HepG2 (cell line): ENCODE measurements around the gene ANKRD13C. TPM values are rescaled to one million over a fixed set of nuclear protein-coding genes. Genes with fewer than 3 reads are reported as not detected.
"Not testable (repeated sequence)": the region's sequence is repeated elsewhere in the genome, so short reads cannot be mapped to it uniquely, and the experiment has no call there.

ENCODE experiments used
- ATAC-seq: fragments of 200-7000 bp; cut with Tn5 transposase; 3 replicates; pipeline ENCODE4 v1.9.1; 2020; ENCODE audit warnings: mild to moderate bottlenecking, moderate library complexity
- BruUV-seq: library from RNA; stranded (reverse); fragments of 400-500 nt; replicated peaks from 2 replicates; lab custom pipeline; 2021; lab: Mats Ljungman, UMichigan
- CTCF ChIA-PET: fragments of 300-600 bp; formaldehyde crosslinking; extraction: SDS; loops from one replicate; lab custom pipeline; 2021; ENCODE audit warnings: low total read pairs, inconsistent platforms, low intra/inter-chr PET ratio; lab: Yijun Ruan, JAX
- POLR2A ChIA-PET: fragments of 350-600 bp; sonication (Branson Sonifier 250); formaldehyde crosslinking; loops from one replicate; lab custom pipeline; 2020; ENCODE audit warnings: antibody characterized with exemption, inconsistent platforms; lab: Yijun Ruan, JAX
- DNase-seq: peaks from one replicate; pipeline ENCODE4 v3.0.0-alpha.2; 2015; ENCODE audit warnings: low spot score
- FAIRE-seq: peaks from 3 replicates; lab custom pipeline; 2011; peaks lifted over from hg19 to GRCh38; lab: Jason Lieb, UNC
- H2AFZ ChIP-seq: one replicate; pipeline ENCODE4 v1.6.1; 2011; ENCODE audit warnings: low read length, inconsistent platforms
- H3K27ac ChIP-seq: fragments of 300-600 bp; 3 replicates; pipeline ENCODE4 v1.8.0; 2011; ENCODE audit warnings: mixed run types, mild to moderate bottlenecking, mixed read lengths, low read length, inconsistent platforms; ENCODE audit not compliant: insufficient read depth; ENCODE audit errors: extremely low read length
- H3K27me3 ChIP-seq, 2 experiments: fragments of 200-600 bp in 1 of 2; 2 replicates in 1 of 2; 3 replicates in 1 of 2; pipeline versions ENCODE4 v1.6.0 to v1.8.0; 2011; ENCODE audit warnings: low read length in 2 of 2, mild to moderate bottlenecking in 2 of 2, moderate library complexity in 2 of 2, inconsistent platforms in 1 of 2; ENCODE audit not compliant: insufficient read depth in 2 of 2, control insufficient read depth in 1 of 2
- H3K36me3 ChIP-seq, 2 experiments: fragments of 200-600 bp in 1 of 2; replicated peaks in 1 of 2; 2 replicates in 1 of 2; 3 replicates in 1 of 2; pipeline versions ENCODE4 v1.5.1 to v1.8.0; 2011; ENCODE audit warnings: low read length in 2 of 2, inconsistent platforms in 1 of 2; ENCODE audit not compliant: insufficient read depth in 2 of 2, control insufficient read depth in 1 of 2
- H3K4me1 ChIP-seq: 2 replicates; pipeline ENCODE4 v1.5.1; 2012; ENCODE audit warnings: low read length, inconsistent platforms; ENCODE audit not compliant: insufficient read depth
- H3K4me2 ChIP-seq: 2 replicates; pipeline ENCODE4 v1.6.0; 2011; ENCODE audit warnings: low read depth, low read length, inconsistent platforms
- H3K4me3 ChIP-seq, 3 experiments: fragments of 200-600 bp in 1 of 3; sonication (generic), shearing (Covaris generic) in 1 of 3; replicated peaks in 1 of 3; 2 replicates each; pipeline ENCODE4 v1.5.1; 2011 to 2016; ENCODE audit warnings: low read length in 3 of 3, inconsistent platforms in 2 of 3, low read depth in 2 of 3, mild to moderate bottlenecking in 2 of 3, control low read depth in 1 of 3, mixed read lengths in 1 of 3; ENCODE audit not compliant: insufficient read depth in 1 of 3
- H3K79me2 ChIP-seq: one replicate; pipeline ENCODE4 v1.6.1; 2011; ENCODE audit warnings: low read length, inconsistent platforms; ENCODE audit not compliant: insufficient read depth
- H3K9ac ChIP-seq: 2 replicates; pipeline ENCODE4 v1.6.0; 2011; ENCODE audit warnings: mild to moderate bottlenecking, low read depth, low read length, inconsistent platforms; ENCODE audit not compliant: insufficient read depth
- H3K9me3 ChIP-seq: 2 replicates; pipeline ENCODE4 v1.5.1; 2012; ENCODE audit warnings: mild to moderate bottlenecking, low read length
- H4K20me1 ChIP-seq: 2 replicates; pipeline ENCODE4 v1.6.0; 2011; ENCODE audit warnings: inconsistent platforms, mild to moderate bottlenecking, low read length, moderate library complexity; ENCODE audit not compliant: insufficient read depth
- CC2D1A ChIP-seq: sonication (generic); formaldehyde crosslinking; IDR thresholded peaks from 2 replicates; pipeline ENCODE4 v1.8.1; 2023; ENCODE audit warnings: mild to moderate bottlenecking, missing genetic modification reagents
- HMG20A ChIP-seq: IDR thresholded peaks from 2 replicates; pipeline ENCODE4 v1.6.1; 2016; ENCODE audit warnings: borderline replicate concordance
- JUN ChIP-seq: sonication (generic); formaldehyde crosslinking; IDR thresholded peaks from 2 replicates; pipeline ENCODE4 v1.4.0; 2020; ENCODE audit warnings: mild to moderate bottlenecking, missing genetic modification reagents
- MAFF ChIP-seq: IDR thresholded peaks from 2 replicates; pipeline ENCODE4 v1.6.1; 2011; ENCODE audit warnings: low read depth, low read length, improper control_type of control experiment
- MAFK ChIP-seq, 2 experiments: IDR thresholded peaks in 1 of 2; conservative IDR thresholded peaks in 1 of 2; 2 replicates each; pipeline ENCODE4 v1.6.1; 2011; ENCODE audit warnings: improper control_type of control experiment in 2 of 2, low read length in 2 of 2
- MTA1 ChIP-seq: sonication (generic); formaldehyde crosslinking; IDR thresholded peaks from 2 replicates; pipeline ENCODE4 v1.4.0; 2020; ENCODE audit warnings: missing genetic modification reagents, mild to moderate bottlenecking, borderline replicate concordance
- ZNF766 ChIP-seq: sonication (generic); formaldehyde crosslinking; IDR thresholded peaks from 2 replicates; pipeline ENCODE4 v1.5.0; 2020; ENCODE audit warnings: missing genetic modification reagents, borderline replicate concordance
- ZNF878 ChIP-seq: sonication (generic); formaldehyde crosslinking; IDR thresholded peaks from 2 replicates; pipeline ENCODE4 v1.8.1; 2023; ENCODE audit warnings: mild to moderate bottlenecking, missing genetic modification reagents, moderate library complexity
- WGBS: methylation state at CpG from one replicate; pipeline ENCODE4 v1.1.6; 2017; ENCODE audit warnings: low lambda C conversion rate; 5-methylcytosine and 5-hydroxymethylcytosine counted together
- in situ Hi-C: cut with HindIII; loops from 2 replicates; pipeline ENCODE4 v1.10.0; 2017; ENCODE audit warnings: low pct_unique_long_range_greater_than_20kb; ENCODE audit not compliant: extremely low pct_ligation_motif_present
- intact Hi-C: fragments of 100-400 bp; cut with micrococcal nuclease; formaldehyde crosslinking; loops from one replicate; pipeline ENCODE4 v1.10.0; 2022; ENCODE audit not compliant: unreplicated experiment
- polyA plus RNA-seq, 8 experiments: library from polyadenylated mRNA; depleted of rRNA in 3 of 8; stranded (reverse) in 7 of 8; unstranded in 1 of 8; fragments of >200 nt; fragmentation: Illumina TruSeq in 4 of 8; extraction: Trizol in 4 of 8; gene quantifications; 2 replicates each; pipeline versions ENCODE4 v1.2.1 to v1.2.3, GENCODE V29; 2011 to 2016; ENCODE audit warnings: low read depth in 4 of 8, missing spikeins in 1 of 8, mixed read lengths in 1 of 8; ENCODE audit not compliant: insufficient read depth in 1 of 8
- total RNA-seq, 5 experiments: library from RNA; depleted of rRNA; stranded (reverse); fragments of >200 nt; fragmentation: Illumina TruSeq; extraction: Trizol; gene quantifications; 2 replicates each; pipeline ENCODE4 v1.2.3, GENCODE V29; 2016; ENCODE audit warnings: low read depth in 1 of 5
- TF ChIP-seq, protein P1 (sequence below): IDR thresholded peaks from 2 replicates; pipeline ENCODE4 v1.6.1; 2016; ENCODE audit warnings: low read depth

Gene ANKRD13C
- total and polyA plus RNA-seq, 2 of the 13 experiments (the other 11 are each of a cell fraction or from before 2014, with no cell fraction given), result 6.2 to 17.6 TPM

DNA sequence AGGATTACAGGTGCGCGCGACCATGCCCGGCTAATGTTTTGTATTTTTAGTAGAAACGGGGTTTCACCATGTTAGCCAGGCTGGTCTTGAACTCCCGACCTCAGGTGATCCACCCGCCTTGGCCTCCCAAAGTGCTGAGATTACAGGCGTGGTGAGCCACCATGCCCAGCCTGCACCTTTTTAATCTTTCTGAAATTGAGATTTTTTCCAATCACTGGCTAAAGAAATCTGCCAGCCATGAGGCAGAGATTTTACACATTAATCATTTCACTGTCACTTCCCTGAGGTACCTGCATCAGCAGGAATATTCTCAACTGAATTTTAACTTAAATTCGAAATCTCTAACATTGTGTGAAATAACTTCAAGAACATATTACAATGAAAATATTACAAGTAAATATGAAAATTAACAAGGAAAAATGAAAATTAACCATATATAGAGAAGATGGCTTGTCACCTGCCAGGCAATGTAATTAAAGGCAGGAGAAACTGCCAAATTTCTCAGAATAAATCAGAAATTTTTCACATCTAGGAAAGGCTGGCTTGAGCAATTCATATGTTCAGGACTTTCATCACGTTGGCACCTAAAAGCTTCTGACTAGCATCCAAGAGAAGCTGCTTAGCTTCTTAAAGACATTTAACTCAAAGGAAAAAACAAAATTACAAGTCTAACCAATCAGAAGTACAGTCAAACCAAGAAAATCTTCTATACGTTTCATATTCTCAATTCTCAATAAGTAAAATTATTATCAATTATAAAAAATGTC is 5.9 kb downstream of the ANKRD13C start (continued):
- TF ChIP-seq, protein P1, sequence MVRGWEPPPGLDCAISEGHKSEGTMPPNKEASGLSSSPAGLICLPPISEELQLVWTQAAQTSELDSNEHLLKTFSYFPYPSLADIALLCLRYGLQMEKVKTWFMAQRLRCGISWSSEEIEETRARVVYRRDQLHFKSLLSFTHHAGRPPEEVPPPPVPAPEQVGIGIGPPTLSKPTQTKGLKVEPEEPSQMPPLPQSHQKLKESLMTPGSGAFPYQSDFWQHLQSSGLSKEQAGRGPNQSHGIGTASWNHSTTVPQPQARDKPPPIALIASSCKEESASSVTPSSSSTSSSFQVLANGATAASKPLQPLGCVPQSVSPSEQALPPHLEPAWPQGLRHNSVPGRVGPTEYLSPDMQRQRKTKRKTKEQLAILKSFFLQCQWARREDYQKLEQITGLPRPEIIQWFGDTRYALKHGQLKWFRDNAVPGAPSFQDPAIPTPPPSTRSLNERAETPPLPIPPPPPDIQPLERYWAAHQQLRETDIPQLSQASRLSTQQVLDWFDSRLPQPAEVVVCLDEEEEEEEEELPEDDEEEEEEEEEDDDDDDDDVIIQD, result no peak
- TF ChIP-seq ZNF766 (CRISPR knock-in tag), result no peak

- POLR2A ChIA-PET, result interaction anchor here (1.8 kb wide), 1 partner anchor 15 kb away, joined by 5 read pairs; the partner anchor contains the start of gene ANKRD13C
- WGBS, result 98% methylated on average over 3 of the region's 3 CpGs
- DNase-seq, H3K9me3 ChIP-seq, H2AFZ ChIP-seq, ATAC-seq, CTCF ChIA-PET, H3K4me1 ChIP-seq, H3K27me3 ChIP-seq, H3K4me2 ChIP-seq, in situ Hi-C loops, H3K36me3 ChIP-seq, FAIRE-seq, H3K9ac ChIP-seq, H3K27ac ChIP-seq, H4K20me1 ChIP-seq, intact Hi-C loops, H3K4me3 ChIP-seq, BruUV-seq: not testable (repeated sequence)
- H3K79me2 ChIP-seq, result peaks cover 33% of the 10 kb centered on the region
Observed at GRCh38 chr1:70339644-70340043, 14.9 kb downstream of the ANKRD13C start.

DNA sequence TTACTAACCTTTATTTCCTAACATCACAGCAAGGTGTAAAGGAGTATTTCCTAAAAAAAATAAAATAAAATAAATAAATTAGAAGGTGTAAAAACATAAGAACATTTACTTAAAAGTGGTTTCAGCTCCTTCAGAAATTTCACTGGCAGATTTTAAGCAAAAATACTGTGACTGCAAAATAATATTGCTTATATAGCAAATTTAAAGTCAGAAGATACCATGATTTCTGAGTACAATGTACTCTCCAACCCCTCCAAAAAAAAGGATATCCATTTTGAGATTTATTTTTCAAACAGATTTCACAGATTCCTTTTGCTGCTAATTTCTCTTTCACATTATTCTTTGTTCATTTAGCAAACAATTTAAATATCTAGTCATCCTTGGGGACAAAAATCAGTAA is 18.5 kb downstream of the ANKRD13C start:
- no peak overlapping the region for H3K4me3 ChIP-seq
- no peak overlapping the region for H3K4me2 ChIP-seq
- H3K79me2 ChIP-seq, result peaks cover 17% of the 10 kb centered on the region
- H2AFZ ChIP-seq, result no peak overlapping the region
- no peak for ATAC-seq
- no peaks in the 10 kb centered on the region for H3K27me3 ChIP-seq
- no peak for FAIRE-seq
- peaks cover 6% of the 10 kb centered on the region for H3K4me1 ChIP-seq
- no peaks in the 10 kb centered on the region for H4K20me1 ChIP-seq
- H3K27ac ChIP-seq, result no peak overlapping the region
- POLR2A ChIA-PET, result no interaction called here
- BruUV-seq, result no TSS peak
- H3K36me3 ChIP-seq, result peaks cover 4 to 14% of the 10 kb centered on the region in 2 experiments; a peak in 2 of 5 replicates
- H3K9ac ChIP-seq, result no peak overlapping the region
- CTCF ChIA-PET, result no interaction called here
- in situ Hi-C loops (no loop called here), intact Hi-C loops (no loop called here)
- no peaks in the 10 kb centered on the region for H3K9me3 ChIP-seq
- no peak for DNase-seq
- TF ChIP-seq ZNF878 (CRISPR knock-in tag), result no peak
- TF ChIP-seq MAFF, result peak; percentile 79
- TF ChIP-seq HMG20A (CRISPR knock-in tag), result no peak
- no peak for TF ChIP-seq MTA1 (CRISPR knock-in tag)
- TF ChIP-seq MAFK (conservative IDR thresholded peaks at IDR 0.05 in 1 of 2, IDR thresholded peaks at IDR 0.05 in 1 of 2; ENCODE audit: low read length in 2 of 2), result peak; percentile 77 to 84
- no peak for TF ChIP-seq CC2D1A (CRISPR knock-in tag)
- no peak for TF ChIP-seq JUN
